T-helper 2 cell treated with Interferon-gamma antibody and Interleukin-4, amounts not matched to agents 5 μg/mL and 100 μg/mL, for 36 hours (primary cell): ENCODE measurements around the gene HNF1B.

Experiments used
- DNase-seq: peaks from one replicate; pipeline ENCODE4 v3.0.0; 2021; ENCODE audit warnings: low spot score
- H3K27ac Mint-ChIP-seq: one replicate; pipeline ENCODE4 v1.8.0; 2021; ENCODE audit warnings: mild to moderate bottlenecking, mixed read lengths
- H3K27me3 Mint-ChIP-seq: one replicate; pipeline ENCODE4 v1.8.0; 2021; ENCODE audit warnings: low read depth, mixed read lengths
- H3K36me3 Mint-ChIP-seq: one replicate; pipeline ENCODE4 v1.8.0; 2021; ENCODE audit warnings: low read depth, mixed read lengths
- H3K4me1 Mint-ChIP-seq: one replicate; pipeline ENCODE4 v1.8.0; 2021; ENCODE audit warnings: low read depth, mixed read lengths
- H3K4me3 Mint-ChIP-seq: one replicate; pipeline ENCODE4 v1.8.0; 2022; ENCODE audit warnings: mild to moderate bottlenecking, moderate library complexity, mixed read lengths
- H3K9me3 Mint-ChIP-seq: one replicate; pipeline ENCODE4 v1.8.0; 2021; ENCODE audit warnings: mixed read lengths

Gene HNF1B

GRCh38 chr17:37770631-37771518, 26.0 kb upstream of the HNF1B start:
- peak; percentile 36 for DNase-seq
- Mint-ChIP-seq H3K36me3 (peaks cover under 1% of the 10 kb centered on the region), H3K4me1 (peaks cover 44% of the 10 kb centered on the region), H3K27ac (no peak overlapping the region), H3K27me3 (peaks cover 3% of the 10 kb centered on the region), H3K4me3 (no peak overlapping the region), H3K9me3 (no peaks in the 10 kb centered on the region)

DNA sequence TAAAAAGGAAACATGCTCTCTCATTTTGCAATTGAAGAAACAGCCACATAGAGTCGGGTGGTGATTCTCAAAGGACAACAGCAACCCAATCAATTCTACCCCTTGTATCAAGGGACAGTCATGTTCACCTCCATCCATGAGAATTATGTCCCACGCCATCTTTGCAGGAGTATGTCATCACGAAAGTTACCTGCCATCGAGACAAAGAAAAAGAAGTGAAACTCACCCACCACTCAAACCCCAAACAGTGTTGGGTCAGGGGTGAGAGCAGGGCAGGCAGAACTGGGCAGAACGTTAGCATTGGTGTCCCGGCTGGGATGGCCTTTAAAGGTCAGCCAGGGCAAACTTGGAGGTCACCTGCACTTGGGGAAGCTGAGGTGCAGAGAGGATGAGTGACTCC, 24.2 kb upstream of the HNF1B start:
- H3K9me3 Mint-ChIP-seq: no peaks in the 10 kb centered on the region
- no peak overlapping the region for H3K27ac Mint-ChIP-seq
- no peak overlapping the region for H3K4me3 Mint-ChIP-seq
- H3K27me3 Mint-ChIP-seq: peaks cover 3% of the 10 kb centered on the region
- no peaks in the 10 kb centered on the region for H3K36me3 Mint-ChIP-seq
- peaks cover 48% of the 10 kb centered on the region for H3K4me1 Mint-ChIP-seq
- DNase-seq: no peak

DNA sequence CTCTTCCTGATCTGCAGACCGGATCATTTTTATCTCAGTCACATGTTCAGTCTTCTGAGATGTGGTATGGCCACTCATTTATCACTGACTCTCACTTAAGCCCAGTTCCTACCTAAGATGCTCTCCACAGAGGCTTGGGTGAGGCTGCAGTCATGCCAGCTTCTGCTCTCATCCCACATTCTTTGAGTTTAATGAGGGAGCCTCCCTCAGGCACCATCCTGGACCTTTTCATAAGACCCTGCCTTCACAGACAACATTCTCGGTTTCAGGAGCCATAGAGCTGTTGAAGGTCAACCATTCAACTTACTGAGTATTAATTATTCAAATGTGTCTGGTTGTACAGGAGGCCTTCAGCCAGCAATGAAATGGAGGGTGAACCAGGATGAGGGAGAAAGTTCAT, 23.6 kb upstream of the HNF1B start:
- no peak overlapping the region for H3K4me3 Mint-ChIP-seq
- H3K36me3 Mint-ChIP-seq: no peaks in the 10 kb centered on the region
- no peaks in the 10 kb centered on the region for H3K9me3 Mint-ChIP-seq
- peaks cover 3% of the 10 kb centered on the region for H3K27me3 Mint-ChIP-seq
- DNase-seq: no peak
- peaks cover 46% of the 10 kb centered on the region for H3K4me1 Mint-ChIP-seq
- H3K27ac Mint-ChIP-seq: no peak overlapping the region

DNA sequence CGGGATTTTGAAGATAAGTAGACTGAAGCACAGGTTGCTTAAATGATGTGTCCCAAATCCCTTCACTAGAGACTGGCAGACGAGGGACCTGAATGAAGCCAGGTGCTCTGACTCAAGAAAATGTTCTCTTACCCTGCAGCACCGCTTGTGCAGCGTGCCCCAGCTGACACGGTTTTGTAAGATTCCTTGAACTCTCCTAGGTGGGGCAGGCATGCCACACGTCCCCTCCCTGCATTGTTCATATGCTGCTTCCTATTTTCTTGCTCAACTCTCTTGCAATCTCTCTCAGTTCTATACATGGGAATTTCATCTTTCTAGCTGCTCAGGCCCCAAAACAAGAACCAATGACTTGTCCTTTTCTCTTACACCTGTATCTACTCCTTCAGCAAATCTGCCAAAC, 22.1 kb upstream of the HNF1B start:
- H3K9me3 Mint-ChIP-seq: no peaks in the 10 kb centered on the region
- H3K36me3 Mint-ChIP-seq: no peaks in the 10 kb centered on the region
- H3K4me1 Mint-ChIP-seq: peaks cover 51% of the 10 kb centered on the region
- no peak overlapping the region for H3K27ac Mint-ChIP-seq
- peaks cover 3% of the 10 kb centered on the region for H3K27me3 Mint-ChIP-seq
- H3K4me3 Mint-ChIP-seq: no peak overlapping the region
- no peak for DNase-seq

GRCh38 chr17:37764383-37764782, 19.5 kb upstream of the HNF1B start:
- peaks cover 63% of the 10 kb centered on the region for H3K4me1 Mint-ChIP-seq

DNA sequence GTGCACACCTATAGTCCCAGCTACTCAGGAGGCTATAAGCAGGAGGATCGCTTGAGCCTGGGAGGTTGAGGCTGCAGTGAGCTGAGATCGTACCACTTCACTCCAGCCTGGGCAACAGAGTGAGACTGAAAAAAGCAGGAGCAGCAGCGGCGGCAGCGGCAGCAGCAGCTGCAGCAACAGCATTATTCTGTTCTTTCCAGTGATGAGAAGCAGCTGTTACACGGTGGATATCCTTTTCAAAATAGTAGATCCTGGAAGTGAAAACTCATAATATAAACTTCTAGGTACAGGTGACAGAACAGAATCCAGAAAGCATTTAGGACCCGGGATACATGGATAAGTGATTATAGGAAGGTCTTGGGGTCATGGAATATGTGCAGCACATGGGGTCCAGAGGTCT, 17.8 kb upstream of the HNF1B start:
- Mint-ChIP-seq H3K36me3 (no peaks in the 10 kb centered on the region), H3K27me3 (peaks cover 6% of the 10 kb centered on the region), H3K27ac (peak overlapping the region; percentile 7), H3K4me3 (no peak overlapping the region), H3K4me1 (peaks cover 60% of the 10 kb centered on the region), H3K9me3 (no peaks in the 10 kb centered on the region)
- DNase-seq: no peak

More at GRCh38 chr17:37764383-37764782, 19.5 kb upstream of the HNF1B start:
- Mint-ChIP-seq H3K9me3 (no peaks in the 10 kb centered on the region), H3K4me3 (peak overlapping the region; percentile 65), H3K36me3 (no peaks in the 10 kb centered on the region), H3K27ac (no peak overlapping the region), H3K27me3 (peaks cover 3% of the 10 kb centered on the region)
- DNase-seq: no peak

DNA sequence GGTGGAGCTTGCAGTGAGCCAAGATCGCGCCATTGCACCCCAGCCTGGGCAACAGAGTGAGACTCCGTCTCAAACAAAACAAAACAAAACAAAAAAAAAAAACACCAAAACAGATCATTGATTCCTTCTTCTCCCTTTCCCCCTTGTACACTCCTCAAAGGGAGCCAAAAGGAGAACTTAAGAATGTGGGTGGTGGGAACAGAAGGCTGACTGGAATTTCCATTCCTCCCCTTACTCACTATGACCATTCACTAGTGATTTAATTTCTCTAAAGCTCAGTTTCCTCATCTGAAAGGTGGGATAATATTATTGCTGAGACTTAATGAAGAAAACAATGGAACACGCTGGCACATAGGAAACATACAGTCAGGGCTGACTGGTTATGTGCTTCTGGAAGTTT, 17.1 kb upstream of the HNF1B start:
- Mint-ChIP-seq H3K9me3 (no peaks in the 10 kb centered on the region), H3K27me3 (peaks cover 3% of the 10 kb centered on the region), H3K27ac (no peak overlapping the region), H3K4me3 (peak overlapping the region; percentile 1), H3K4me1 (peaks cover 54% of the 10 kb centered on the region), H3K36me3 (no peaks in the 10 kb centered on the region)
- DNase-seq: no peak

- Mint-ChIP-seq H3K9me3 (no peaks in the 10 kb centered on the region), H3K27ac (peak overlapping the region; percentile 53), H3K36me3 (no peaks in the 10 kb centered on the region), H3K4me3 (peak overlapping the region; percentile 63), H3K27me3 (peaks cover 3% of the 10 kb centered on the region), H3K4me1 (peaks cover 57% of the 10 kb centered on the region)
- DNase-seq: no peak
These were observed 16.2 kb upstream of the HNF1B start for GRCh38 chr17:37761059-37761458.

GRCh38 chr17:37759014-37759637, 14.3 kb upstream of the HNF1B start:
- Mint-ChIP-seq H3K4me1 (peaks cover 46% of the 10 kb centered on the region), H3K27me3 (peaks cover 3% of the 10 kb centered on the region), H3K36me3 (no peaks in the 10 kb centered on the region), H3K9me3 (no peaks in the 10 kb centered on the region), H3K27ac (peak overlapping the region; percentile 54), H3K4me3 (no peak overlapping the region)
- no peak for DNase-seq

DNA sequence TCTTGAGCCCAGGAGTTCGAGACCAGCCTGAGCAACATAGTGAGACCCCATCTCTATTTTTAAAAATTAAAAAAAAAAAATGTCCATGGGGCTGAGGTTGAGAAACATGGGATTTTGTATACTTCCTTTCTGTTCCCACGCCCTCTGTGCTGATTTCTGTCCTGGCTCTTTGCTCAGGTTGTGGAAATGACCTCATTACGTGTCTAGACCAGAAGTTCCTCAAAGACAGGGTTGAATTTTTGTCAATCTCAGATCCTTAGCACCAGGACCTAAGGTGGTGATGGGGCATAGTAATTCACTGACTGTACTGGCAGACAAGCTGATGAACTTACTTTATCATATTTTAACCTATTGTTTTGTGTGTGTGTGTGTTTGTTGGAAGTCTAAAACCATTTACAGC, 11.2 kb upstream of the HNF1B start:
- H3K4me1 Mint-ChIP-seq: peaks cover 38% of the 10 kb centered on the region
- no peak for DNase-seq
- no peaks in the 10 kb centered on the region for H3K9me3 Mint-ChIP-seq
- peaks cover 3% of the 10 kb centered on the region for H3K27me3 Mint-ChIP-seq
- no peaks in the 10 kb centered on the region for H3K36me3 Mint-ChIP-seq
- no peak overlapping the region for H3K27ac Mint-ChIP-seq
- no peak overlapping the region for H3K4me3 Mint-ChIP-seq

DNA sequence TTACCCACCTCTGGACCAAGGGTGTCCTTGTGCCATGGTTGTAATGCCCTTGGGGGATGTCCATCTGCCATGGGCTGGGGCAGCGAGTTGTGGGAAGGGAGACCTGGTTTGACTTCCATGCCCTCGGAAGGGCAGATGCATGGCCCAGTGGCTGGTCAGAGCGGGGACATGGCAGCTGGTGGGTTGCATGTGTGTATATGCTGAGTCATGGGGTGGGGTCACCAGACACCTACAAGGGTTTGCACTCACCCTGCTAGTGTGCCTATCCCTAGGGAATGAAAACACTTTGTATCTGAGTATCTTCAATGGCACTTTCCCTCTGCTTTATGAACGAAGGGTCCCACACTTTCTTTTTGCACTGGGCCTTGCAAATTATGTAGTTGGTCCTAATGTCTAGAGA, 10.6 kb upstream of the HNF1B start:
- Mint-ChIP-seq H3K27me3 (peaks cover 3% of the 10 kb centered on the region), H3K9me3 (no peaks in the 10 kb centered on the region), H3K4me3 (no peak overlapping the region), H3K36me3 (no peaks in the 10 kb centered on the region), H3K27ac (no peak overlapping the region), H3K4me1 (peaks cover 40% of the 10 kb centered on the region)
- DNase-seq: no peak

DNA sequence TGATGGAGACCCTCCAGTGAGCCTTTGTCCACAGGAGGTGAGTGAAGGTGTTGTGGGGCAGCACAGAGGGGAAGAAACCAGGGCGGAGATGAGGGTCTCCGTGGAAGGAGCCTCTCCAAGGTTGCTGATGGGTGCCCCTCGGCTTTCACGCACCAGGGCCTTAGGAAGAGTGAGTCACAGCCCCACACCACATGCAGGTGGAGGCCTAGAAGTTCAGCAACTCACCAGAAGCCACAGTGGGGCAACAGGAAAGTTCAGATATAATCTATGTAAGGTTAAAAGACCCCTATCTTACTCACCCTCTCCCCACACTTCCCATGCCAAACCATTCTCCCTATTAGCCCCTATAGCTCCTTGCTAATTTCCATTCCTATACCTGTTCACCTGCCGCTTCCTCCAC, 9.5 kb upstream of the HNF1B start:
- Mint-ChIP-seq H3K4me1 (peaks cover 30% of the 10 kb centered on the region), H3K4me3 (no peak overlapping the region), H3K27me3 (peaks cover 3% of the 10 kb centered on the region), H3K36me3 (no peaks in the 10 kb centered on the region), H3K27ac (no peak overlapping the region), H3K9me3 (no peaks in the 10 kb centered on the region)
- no peak for DNase-seq

DNA sequence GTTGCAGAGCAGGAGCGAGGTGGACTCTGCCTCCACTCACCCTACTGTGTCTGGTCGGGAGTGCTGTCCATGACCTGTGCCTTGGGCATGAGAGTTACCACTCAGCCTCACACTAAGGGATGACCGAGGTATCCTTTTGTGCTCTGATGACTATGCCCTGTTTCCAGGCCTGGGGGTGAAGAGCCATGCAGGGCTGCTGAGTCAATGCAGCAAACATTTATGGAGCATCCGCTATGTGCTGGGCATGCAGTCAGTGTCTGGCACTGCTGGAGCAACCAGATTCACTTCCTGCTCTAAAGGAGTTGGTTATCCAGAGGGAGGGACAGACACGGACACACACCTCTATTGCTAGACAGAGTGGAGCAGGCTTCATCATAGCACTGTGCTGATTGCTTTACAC, 7.6 kb upstream of the HNF1B start:
- no peak for DNase-seq
- Mint-ChIP-seq H3K4me1 (peaks cover 30% of the 10 kb centered on the region), H3K9me3 (no peaks in the 10 kb centered on the region), H3K27ac (no peak overlapping the region), H3K36me3 (no peaks in the 10 kb centered on the region), H3K27me3 (peaks cover 10% of the 10 kb centered on the region), H3K4me3 (no peak overlapping the region)

DNA sequence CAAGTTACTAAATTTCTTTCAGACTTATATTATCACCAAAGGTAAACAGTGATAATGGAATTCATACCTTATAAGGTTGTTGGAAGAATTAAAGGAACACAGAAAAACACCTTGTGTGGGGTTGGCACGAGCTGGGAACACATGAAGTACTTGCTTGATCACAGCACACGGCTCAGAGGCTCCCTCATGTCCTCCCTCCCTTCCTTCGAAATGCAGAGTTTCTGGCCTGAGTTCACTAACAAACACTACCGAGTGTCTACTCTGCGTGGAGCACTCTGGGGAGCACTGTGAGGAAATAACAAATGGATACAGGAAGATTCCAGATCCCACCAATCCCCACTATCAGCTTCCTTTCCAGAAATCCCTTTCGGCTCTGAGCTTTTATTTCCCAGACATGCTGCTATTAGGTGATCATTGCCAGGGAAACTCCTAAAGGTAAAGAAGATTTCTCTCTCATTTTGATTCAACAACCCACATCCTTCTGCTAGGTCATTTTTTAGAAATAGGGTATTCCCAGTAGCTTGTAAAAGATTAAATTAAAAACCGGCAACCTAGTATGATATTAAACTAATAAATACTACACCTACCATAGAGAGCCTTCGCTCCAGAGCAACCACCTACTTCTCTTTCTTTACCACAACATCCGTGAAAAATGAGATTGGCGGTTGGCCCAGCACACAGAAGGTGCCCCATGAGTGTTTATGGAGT, 6.1 kb upstream of the HNF1B start:
- Mint-ChIP-seq H3K36me3 (no peaks in the 10 kb centered on the region), H3K27me3 (peaks cover 25% of the 10 kb centered on the region), H3K27ac (no peak overlapping the region), H3K4me3 (no peak overlapping the region), H3K9me3 (no peaks in the 10 kb centered on the region), H3K4me1 (peaks cover 31% of the 10 kb centered on the region)
- no peak for DNase-seq
